ENCODE results near the gene HSD3B7.

GRCh38 chr16:31006086-31006385 lies 21.0 kb downstream of the HSD3B7 start:
- TF ChIP-seq CTCF (optimal IDR thresholded peaks at IDR 0.05 in 1 of 3, IDR thresholded peaks at IDR 0.05 in 1 of 3, conservative IDR thresholded peaks at IDR 0.05 in 1 of 3; ENCODE audit: extremely low read depth in 1 of 3, insufficient read depth in 2 of 3, low read length in 3 of 3) (no peak), EZH2 (IDR thresholded peaks at IDR 0.05; ENCODE audit: low read length) (no peak)
